Posterior vena cava (tissue), 2 donors: ENCODE data around the gene ITPK1. TPM values are rescaled to one million over a fixed set of nuclear protein-coding genes. Genes with fewer than 3 reads are reported as not detected.

Experiments
- DNase-seq: peaks from one replicate; pipeline ENCODE4 v3.0.0-alpha.2; 2020; ENCODE audit warnings: low spot score
- intact Hi-C, 2 donors: fragments of 100-400 bp; cut with DNase I; formaldehyde crosslinking; loops; one replicate each; pipeline versions ENCODE4 v1.14.1 to v1.14.2; 2022 to 2023
- total RNA-seq, 2 donors: library from RNA; stranded (reverse); fragmentation: NEBNext Ultra II Directional; extraction: Animal tissue kit (Norgen Biotek cat#: 25700); gene quantifications; one replicate each; pipeline ENCODE4 v1.2.1, GENCODE V29; 2021
- donor health status: DM: yes; HTN: yes; CAD: no.
- donor health status: DM: yes; HTN: yes; CAD: no.

The ITPK1 gene
- total RNA-seq, 2 donors from 2014 or later, result 50.9 to 68.6 TPM

- peak; percentile 69 for DNase-seq
- intact Hi-C loops, result no loop called here
Observed at GRCh38 chr14:92987713-92988510, 127.8 kb downstream of the ITPK1 start.

GRCh38 chr14:92987148-92987570, 128.6 kb downstream of the ITPK1 start:
- DNase-seq, result peak; percentile 50
- intact Hi-C loops, result no loop called here

GRCh38 chr14:92986254-92987147, 129.2 kb downstream of the ITPK1 start:
- DNase-seq, result peak; percentile 74
- intact Hi-C loops, result no loop called here

- intact Hi-C loops, result no loop called here
- peak; percentile 45 for DNase-seq
Observed at GRCh38 chr14:92985521-92985920, 130.2 kb downstream of the ITPK1 start.

- intact Hi-C loops, result no loop called here
- DNase-seq, result no peak
Observed at GRCh38 chr14:92984896-92985295, 130.8 kb downstream of the ITPK1 start.

- DNase-seq, result peak; percentile 36
- intact Hi-C loops, result no loop called here
Observed at GRCh38 chr14:92984082-92984788, 131.5 kb downstream of the ITPK1 start.

- intact Hi-C loops, result no loop called here
- DNase-seq, result peak; percentile 42
Observed at GRCh38 chr14:92982956-92983355, 132.8 kb downstream of the ITPK1 start.

GRCh38 chr14:92981726-92982125, 134.0 kb downstream of the ITPK1 start:
- DNase-seq, result peak; percentile 64
- intact Hi-C loops, result no loop called here

GRCh38 chr14:92980866-92981265, 134.9 kb downstream of the ITPK1 start:
- intact Hi-C loops, result no loop called here
- DNase-seq, result peak; percentile 22

- intact Hi-C loops, result no loop called here
- peak; percentile 10 for DNase-seq
Observed at GRCh38 chr14:92978229-92979021, 137.3 kb downstream of the ITPK1 start.

GRCh38 chr14:92976268-92976667, 139.5 kb downstream of the ITPK1 start:
- intact Hi-C loops, result no loop called here
- peak; percentile 42 for DNase-seq

- DNase-seq, result peak; percentile 77
- intact Hi-C loops, result loop anchor here in 1 of 2 donors (5.0 kb wide), 1 partner anchor 1147 kb away; no protein-coding TSS in a partner anchor
Observed at GRCh38 chr14:92974541-92975345, 141.0 kb downstream of the ITPK1 start.

- intact Hi-C loops, result loop anchor here in 1 of 2 donors (5.0 kb wide), 1 partner anchor 1147 kb away; no protein-coding TSS in a partner anchor
- DNase-seq, result no peak
Observed at GRCh38 chr14:92973798-92974372, 141.8 kb downstream of the ITPK1 start.

GRCh38 chr14:92973261-92973797, 142.4 kb downstream of the ITPK1 start:
- intact Hi-C loops, result loop anchor here in 1 of 2 donors (5.0 kb wide), 1 partner anchor 1146 kb away; no protein-coding TSS in a partner anchor
- DNase-seq, result peak; percentile 91

GRCh38 chr14:92971601-92972180, 144.0 kb downstream of the ITPK1 start:
- DNase-seq, result no peak
- intact Hi-C loops, result loop anchor here in 1 of 2 donors (5.0 kb wide), 1 partner anchor 1144 kb away; no protein-coding TSS in a partner anchor

- intact Hi-C loops, result loop anchor here in 1 of 2 donors (5.0 kb wide), 1 partner anchor 1143 kb away; no protein-coding TSS in a partner anchor
- no peak for DNase-seq
Observed at GRCh38 chr14:92970271-92970670, 145.5 kb downstream of the ITPK1 start.

GRCh38 chr14:92969871-92970270, 145.9 kb downstream of the ITPK1 start:
- intact Hi-C loops, result loop anchor here in 1 of 2 donors (5.0 kb wide), 1 partner anchor 1143 kb away; no protein-coding TSS in a partner anchor
- DNase-seq, result no peak
